Measurements from ENCODE around the gene DNAJB9. TPM values are rescaled to one million over a fixed set of nuclear protein-coding genes. Genes with fewer than 3 reads are reported as not detected.

Gene DNAJB9
- total RNA-seq, 1 donor from 2014 or later, result 18.6 TPM

DNA sequence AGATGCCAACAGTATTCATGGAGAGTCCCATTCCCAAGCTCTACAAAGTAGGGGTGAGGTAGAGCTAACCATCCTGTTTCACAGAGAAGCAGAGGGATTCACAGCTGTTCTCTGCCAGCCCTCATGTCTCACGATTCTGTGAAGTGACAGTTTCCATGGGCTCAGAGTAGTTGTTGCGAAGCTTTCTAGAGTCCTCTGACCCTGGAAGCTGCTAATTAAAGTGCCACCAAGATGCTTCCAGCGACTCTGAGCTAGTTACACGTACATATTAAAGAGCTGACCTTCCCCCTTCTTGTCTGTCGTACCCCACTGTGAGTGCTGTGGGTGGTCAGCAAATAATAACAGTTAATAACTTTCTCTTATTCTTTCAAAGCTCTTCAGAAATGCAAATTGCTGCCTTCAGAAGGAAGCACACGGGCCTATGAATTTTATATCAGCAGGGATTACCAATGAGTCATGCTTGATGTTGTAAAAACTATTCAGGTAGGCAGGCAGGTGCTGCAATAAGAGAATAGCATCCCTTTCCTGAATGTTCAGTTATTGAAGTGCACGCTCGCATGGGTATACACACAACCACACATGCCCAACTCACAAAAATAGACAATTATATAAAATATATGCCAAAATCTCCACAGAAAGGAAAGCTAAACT, 34.1 kb downstream of the DNAJB9 start:
- Mint-ChIP-seq H3K27me3 (ENCODE audit: unreplicated experiment) (peaks cover 2% of the 10 kb centered on the region), H3K36me3 (ENCODE audit: low read depth, unreplicated experiment) (no peaks in the 10 kb centered on the region), H3K27ac (ENCODE audit: unreplicated experiment) (no peak overlapping the region)

DNA sequence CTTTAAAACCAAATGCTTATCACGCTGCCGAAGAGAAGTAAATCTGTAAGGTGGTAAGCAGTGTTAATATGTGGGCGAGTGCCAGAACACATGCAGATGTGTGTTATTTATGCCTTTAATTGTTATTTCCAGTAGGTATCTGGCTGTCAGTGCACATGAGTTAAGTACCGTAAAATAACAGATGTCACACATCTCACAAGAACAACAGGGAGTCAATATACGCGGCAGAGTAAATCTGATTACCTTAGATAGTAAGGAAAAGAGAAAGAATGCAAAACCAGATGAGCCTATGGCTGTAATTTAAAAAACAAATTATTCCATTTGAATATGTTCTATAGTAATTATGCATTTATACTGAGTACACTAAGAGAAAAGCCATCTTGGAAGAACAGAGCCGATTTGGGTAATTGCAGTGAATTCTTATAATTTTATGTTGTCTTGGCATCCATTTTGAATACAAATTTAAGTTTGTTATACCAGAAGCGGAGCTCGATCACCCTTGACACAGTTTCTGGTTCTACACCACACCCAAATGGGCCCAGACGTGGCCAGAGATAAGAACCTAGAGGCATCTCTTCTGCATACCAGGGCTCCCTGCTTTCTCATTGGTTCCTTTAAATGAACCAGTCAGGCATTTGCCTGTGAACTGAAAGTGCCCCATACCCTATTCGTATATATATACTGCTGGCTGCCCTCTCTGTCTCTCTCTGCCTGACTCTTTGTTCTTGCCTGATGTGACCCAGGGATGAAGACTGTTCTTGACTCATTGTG, 34.8 kb downstream of the DNAJB9 start:
- Mint-ChIP-seq H3K9me3 (ENCODE audit: unreplicated experiment) (no peaks in the 10 kb centered on the region), H3K4me3 (ENCODE audit: unreplicated experiment) (no peak overlapping the region), H3K27ac (ENCODE audit: unreplicated experiment) (no peak overlapping the region), H3K4me1 (ENCODE audit: unreplicated experiment) (no peaks in the 10 kb centered on the region), H3K36me3 (ENCODE audit: low read depth, unreplicated experiment) (no peaks in the 10 kb centered on the region), H3K27me3 (ENCODE audit: unreplicated experiment) (peaks cover 2% of the 10 kb centered on the region)
- no peak for DNase-seq (ENCODE audit: low spot score)
- TF ChIP-seq, protein P1, sequence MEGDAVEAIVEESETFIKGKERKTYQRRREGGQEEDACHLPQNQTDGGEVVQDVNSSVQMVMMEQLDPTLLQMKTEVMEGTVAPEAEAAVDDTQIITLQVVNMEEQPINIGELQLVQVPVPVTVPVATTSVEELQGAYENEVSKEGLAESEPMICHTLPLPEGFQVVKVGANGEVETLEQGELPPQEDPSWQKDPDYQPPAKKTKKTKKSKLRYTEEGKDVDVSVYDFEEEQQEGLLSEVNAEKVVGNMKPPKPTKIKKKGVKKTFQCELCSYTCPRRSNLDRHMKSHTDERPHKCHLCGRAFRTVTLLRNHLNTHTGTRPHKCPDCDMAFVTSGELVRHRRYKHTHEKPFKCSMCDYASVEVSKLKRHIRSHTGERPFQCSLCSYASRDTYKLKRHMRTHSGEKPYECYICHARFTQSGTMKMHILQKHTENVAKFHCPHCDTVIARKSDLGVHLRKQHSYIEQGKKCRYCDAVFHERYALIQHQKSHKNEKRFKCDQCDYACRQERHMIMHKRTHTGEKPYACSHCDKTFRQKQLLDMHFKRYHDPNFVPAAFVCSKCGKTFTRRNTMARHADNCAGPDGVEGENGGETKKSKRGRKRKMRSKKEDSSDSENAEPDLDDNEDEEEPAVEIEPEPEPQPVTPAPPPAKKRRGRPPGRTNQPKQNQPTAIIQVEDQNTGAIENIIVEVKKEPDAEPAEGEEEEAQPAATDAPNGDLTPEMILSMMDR (IDR thresholded peaks at IDR 0.05; ENCODE audit: unreplicated experiment), result no peak

More for the DNA sequence above, 34.1 kb downstream of the DNAJB9 start:
- Mint-ChIP-seq H3K9me3 (ENCODE audit: unreplicated experiment) (no peaks in the 10 kb centered on the region), H3K4me3 (ENCODE audit: unreplicated experiment) (no peak overlapping the region), H3K4me1 (ENCODE audit: unreplicated experiment) (no peaks in the 10 kb centered on the region)
- TF ChIP-seq, protein P1 (IDR thresholded peaks at IDR 0.05; ENCODE audit: unreplicated experiment), result no peak
- DNase-seq (ENCODE audit: low spot score), result no peak

DNA sequence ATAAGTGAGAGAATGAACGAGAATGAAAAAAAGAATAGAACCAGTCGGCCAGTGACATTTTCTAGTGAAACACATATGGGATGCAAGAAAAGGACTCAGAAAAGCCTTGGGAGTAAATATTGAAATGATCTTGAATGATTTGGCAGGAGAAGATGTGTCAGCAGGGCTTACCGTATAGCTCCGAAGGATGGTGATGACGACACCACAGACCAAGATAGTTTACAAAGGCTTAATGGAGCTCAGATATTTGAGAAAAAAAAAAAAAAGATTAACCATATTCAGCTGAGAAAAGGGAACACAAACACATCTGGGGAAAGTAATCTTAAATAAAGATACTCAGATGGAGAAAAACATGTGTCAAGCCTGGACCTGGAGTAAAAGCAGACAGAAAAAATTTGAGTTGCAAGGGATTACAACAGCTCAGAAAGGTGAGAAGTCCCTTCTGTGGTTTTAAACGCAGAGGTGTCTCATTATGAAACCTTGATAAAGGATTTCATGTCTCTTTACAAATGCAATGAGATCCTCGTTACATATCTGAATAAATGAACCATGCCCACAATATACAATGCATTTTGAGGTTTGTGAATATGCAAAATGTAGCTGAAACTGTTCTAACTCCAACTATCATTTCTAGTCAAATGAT, 36.0 kb downstream of the DNAJB9 start:
- DNase-seq (ENCODE audit: low spot score), result no peak
- H3K4me1 Mint-ChIP-seq (ENCODE audit: unreplicated experiment), result no peaks in the 10 kb centered on the region
- H3K27me3 Mint-ChIP-seq (ENCODE audit: unreplicated experiment), result peaks cover 2% of the 10 kb centered on the region
- no peak overlapping the region for H3K27ac Mint-ChIP-seq (ENCODE audit: unreplicated experiment)
- TF ChIP-seq, protein P1 (IDR thresholded peaks at IDR 0.05; ENCODE audit: unreplicated experiment), result no peak
- H3K4me3 Mint-ChIP-seq (ENCODE audit: unreplicated experiment), result no peak overlapping the region
- no peaks in the 10 kb centered on the region for H3K9me3 Mint-ChIP-seq (ENCODE audit: unreplicated experiment)
- H3K36me3 Mint-ChIP-seq (ENCODE audit: low read depth, unreplicated experiment), result no peaks in the 10 kb centered on the region

DNA sequence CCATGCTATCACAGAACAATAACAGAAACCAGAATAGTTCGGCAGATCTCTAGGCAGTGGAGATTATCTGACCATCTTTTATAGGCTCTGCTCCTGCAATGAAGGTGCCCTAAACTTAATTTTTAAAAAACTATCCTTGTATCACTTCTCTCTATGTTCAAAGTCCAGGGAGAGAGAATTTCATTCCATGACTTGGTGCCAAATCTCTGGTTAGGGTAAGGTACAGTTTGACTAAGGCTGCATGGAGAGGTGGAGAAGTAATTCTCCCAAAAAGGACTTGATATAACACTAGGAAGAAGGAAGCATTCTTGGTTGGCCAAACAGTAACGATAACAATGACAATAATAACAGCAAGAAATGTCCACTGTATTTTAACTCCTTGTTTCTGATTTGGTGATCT, 40.0 kb downstream of the DNAJB9 start:
- H3K4me1 Mint-ChIP-seq (ENCODE audit: unreplicated experiment), result no peaks in the 10 kb centered on the region
- H3K27me3 Mint-ChIP-seq (ENCODE audit: unreplicated experiment), result no peaks in the 10 kb centered on the region
- no peak overlapping the region for H3K27ac Mint-ChIP-seq (ENCODE audit: unreplicated experiment)
- no peaks in the 10 kb centered on the region for H3K36me3 Mint-ChIP-seq (ENCODE audit: low read depth, unreplicated experiment)
- DNase-seq (ENCODE audit: low spot score), result no peak
- TF ChIP-seq, protein P1 (IDR thresholded peaks at IDR 0.05; ENCODE audit: unreplicated experiment), result no peak
- H3K4me3 Mint-ChIP-seq (ENCODE audit: unreplicated experiment), result no peak overlapping the region
- no peaks in the 10 kb centered on the region for H3K9me3 Mint-ChIP-seq (ENCODE audit: unreplicated experiment)

Measured in endothelial cell (in vitro differentiated cells).